Coronary artery (tissue), 2 donors: ENCODE measurements around the gene MROH2A.
"Not testable (repeated sequence)": the region's sequence is repeated elsewhere in the genome, so short reads cannot be mapped to it uniquely, and the experiment has no call there.

Experiments used
- DNase-seq: peaks from one replicate; pipeline ENCODE4 v3.0.0-alpha.2; 2017; ENCODE audit warnings: low spot score
- H3K27ac ChIP-seq, 2 donors: fragments of 200-600 bp; sonication (generic); one replicate each; pipeline ENCODE4 v1.5.1; 2016 to 2019
- H3K4me3 ChIP-seq: fragments of 200-600 bp; sonication (generic); 2 replicates; pipeline ENCODE4 v1.5.1; 2016; ENCODE audit warnings: mild to moderate bottlenecking, moderate library complexity
- CTCF ChIP-seq: fragments of 200-600 bp; sonication (generic); IDR thresholded peaks from one replicate; pipeline ENCODE4 v1.5.1; 2019; ENCODE audit warnings: antibody characterized with exemption

The MROH2A gene

GRCh38 chr2:233778030-233778429 lies at the start of gene MROH2A:
MROH2A (plus strand) TSS chr2:233778330; CDS start chr2:233779359, 1,029 bp downstream.
- DNase-seq = no peak
- Histone ChIP-seq H3K4me3 (no peak within 1 kb of the TSS), H3K27ac (no peak within 1 kb of the TSS)
- no peak for TF ChIP-seq CTCF

GRCh38 chr2:233728723-233729301 lies 49.3 kb upstream of the MROH2A start, which contains the start of gene UGT1A3:
UGT1A3 (plus strand) TSS chr2:233729042; CDS start chr2:233729127, 85 bp downstream.
- Histone ChIP-seq H3K4me3 (no peak within 1 kb of the TSS), H3K27ac (no peak within 1 kb of the TSS)
- DNase-seq = no peak
- TF ChIP-seq CTCF = no peak

- not testable (repeated sequence) for DNase-seq, H3K4me3 ChIP-seq, H3K27ac ChIP-seq
These were observed 41.1 kb upstream of the MROH2A start for GRCh38 chr2:233736868-233737653.

GRCh38 chr2:233740870-233741269 lies 37.3 kb upstream of the MROH2A start:
- H3K4me3 ChIP-seq = no peak overlapping the region
- no peak for DNase-seq
- no peak for TF ChIP-seq CTCF
- H3K27ac ChIP-seq = no peak overlapping the region

GRCh38 chr2:233743464-233744259 lies 34.5 kb upstream of the MROH2A start:
- no peak overlapping the region for H3K4me3 ChIP-seq
- TF ChIP-seq CTCF = no peak
- H3K27ac ChIP-seq = no peak overlapping the region
- DNase-seq = no peak

- Histone ChIP-seq H3K27ac (no peak overlapping the region), H3K4me3 (no peak overlapping the region)
- no peak for DNase-seq
- TF ChIP-seq CTCF = no peak
These were observed 32.9 kb upstream of the MROH2A start for GRCh38 chr2:233745073-233745755.

- not testable (repeated sequence) for H3K27ac ChIP-seq, H3K4me3 ChIP-seq, DNase-seq
These were observed 32.3 kb upstream of the MROH2A start for GRCh38 chr2:233745838-233746237.
